ENCODE data around the gene POLR3H.

- TF ChIP-seq CTCF (conservative IDR thresholded peaks at IDR 0.05 in 1 of 2, IDR thresholded peaks at IDR 0.05 in 1 of 2; ENCODE audit: extremely low read depth in 1 of 2, insufficient read depth in 1 of 2, low read depth in 1 of 2, low read length in 2 of 2) (no peak), EZH2 (IDR thresholded peaks at IDR 0.05; ENCODE audit: borderline replicate concordance, low read length) (no peak)
These were observed 27.8 kb downstream of the POLR3H start for GRCh38 chr22:41516462-41516861.
